HepG2 (cell line): ENCODE data around the gene CCDC88B. TPM values are rescaled to one million over a fixed set of nuclear protein-coding genes. Genes with fewer than 3 reads are reported as not detected.

ENCODE experiments used
- CBFB ChIP-seq: sonication (generic); formaldehyde crosslinking; IDR thresholded peaks from 2 replicates; pipeline ENCODE4 v1.4.0; 2020; ENCODE audit warnings: missing genetic modification reagents
- GATAD2A ChIP-seq: IDR thresholded peaks from 2 replicates; pipeline ENCODE4 v1.6.1; 2016
- HNF1B ChIP-seq: sonication (generic); formaldehyde crosslinking; IDR thresholded peaks from 2 replicates; pipeline ENCODE4 v1.5.1; 2020; ENCODE audit warnings: mild to moderate bottlenecking, moderate library complexity, missing genetic modification reagents
- HNRNPH1 ChIP-seq: fragments of 200-400 bp; formaldehyde crosslinking; optimal IDR thresholded peaks from 2 replicates; pipeline ENCODE3; 2017; ENCODE audit warnings: mild to moderate bottlenecking, low read depth, low read length
- NFE2L2 ChIP-seq: fragments of 150-350 bp; IDR thresholded peaks from 2 replicates; pipeline ENCODE4 v1.6.1; 2014; ENCODE audit warnings: low read length
- PAWR ChIP-seq: sonication (generic); formaldehyde crosslinking; IDR thresholded peaks from 2 replicates; pipeline ENCODE4 v1.4.0; 2020; ENCODE audit warnings: missing genetic modification reagents, mild to moderate bottlenecking, borderline replicate concordance
- RCOR2 ChIP-seq: IDR thresholded peaks from 2 replicates; pipeline ENCODE4 v1.6.1; 2016; ENCODE audit warnings: missing biosample characterization, missing genetic modification reagents
- RNF219 ChIP-seq: sonication (generic); formaldehyde crosslinking; IDR thresholded peaks from 2 replicates; pipeline ENCODE4 v1.5.0; 2020; ENCODE audit warnings: mild to moderate bottlenecking, missing genetic modification reagents
- SIX1 ChIP-seq: sonication (generic); formaldehyde crosslinking; IDR thresholded peaks from 2 replicates; pipeline ENCODE4 v1.4.0; 2020; ENCODE audit warnings: missing genetic modification reagents, borderline replicate concordance
- SKIL ChIP-seq: sonication (generic); formaldehyde crosslinking; IDR thresholded peaks from 2 replicates; pipeline ENCODE4 v1.8.0; 2022; ENCODE audit warnings: missing genetic modification reagents, mild to moderate bottlenecking, moderate library complexity, borderline replicate concordance
- TCF7 ChIP-seq: sonication (generic); IDR thresholded peaks from 2 replicates; pipeline ENCODE4 v1.6.1; 2016; ENCODE audit warnings: antibody characterized with exemption, low read depth
- TEF ChIP-seq: sonication (generic); formaldehyde crosslinking; IDR thresholded peaks from 2 replicates; pipeline ENCODE4 v1.5.0; 2020; ENCODE audit warnings: missing genetic modification reagents
- ZBTB37 ChIP-seq: sonication (generic); formaldehyde crosslinking; IDR thresholded peaks from 2 replicates; pipeline ENCODE4 v1.4.0; 2020; ENCODE audit warnings: mild to moderate bottlenecking, missing genetic modification reagents
- ZFP91 ChIP-seq: sonication (generic); formaldehyde crosslinking; IDR thresholded peaks from 2 replicates; pipeline ENCODE4 v1.9.0; 2022; ENCODE audit warnings: missing genetic modification reagents, mild to moderate bottlenecking, borderline replicate concordance
- ZNF12 ChIP-seq: sonication (generic); formaldehyde crosslinking; IDR thresholded peaks from 2 replicates; pipeline ENCODE4 v1.5.0; 2020; ENCODE audit warnings: missing genetic modification reagents
- ZNF274 ChIP-seq: sonication (generic); formaldehyde crosslinking; IDR thresholded peaks from 2 replicates; pipeline ENCODE4 v1.5.1; 2020; ENCODE audit warnings: mild to moderate bottlenecking, missing genetic modification reagents
- ZNF354B ChIP-seq: sonication (generic); formaldehyde crosslinking; IDR thresholded peaks from 2 replicates; pipeline ENCODE4 v1.8.0; 2022; ENCODE audit warnings: mild to moderate bottlenecking, missing genetic modification reagents
- ZSCAN21 ChIP-seq: sonication (generic); formaldehyde crosslinking; IDR thresholded peaks from 2 replicates; pipeline ENCODE4 v1.8.0; 2022; ENCODE audit warnings: mild to moderate bottlenecking, missing genetic modification reagents, moderate library complexity, borderline replicate concordance
- polyA plus RNA-seq, 8 experiments: library from polyadenylated mRNA; depleted of rRNA in 3 of 8; stranded (reverse) in 7 of 8; unstranded in 1 of 8; fragments of >200 nt; fragmentation: Illumina TruSeq in 4 of 8; extraction: Trizol in 4 of 8; gene quantifications; 2 replicates each; pipeline versions ENCODE4 v1.2.1 to v1.2.3, GENCODE V29; 2011 to 2016; ENCODE audit warnings: low read depth in 4 of 8, missing spikeins in 1 of 8, mixed read lengths in 1 of 8; ENCODE audit not compliant: insufficient read depth in 1 of 8
- total RNA-seq, 5 experiments: library from RNA; depleted of rRNA; stranded (reverse); fragments of >200 nt; fragmentation: Illumina TruSeq; extraction: Trizol; gene quantifications; 2 replicates each; pipeline ENCODE4 v1.2.3, GENCODE V29; 2016; ENCODE audit warnings: low read depth in 1 of 5

CCDC88B gene
- total and polyA plus RNA-seq, 2 of the 13 experiments (the other 11 are each of a cell fraction or from before 2014, with no cell fraction given), result 3.6 to 4.8 TPM

- TF ChIP-seq NFE2L2 (no peak), PAWR (CRISPR knock-in tag) (no peak), ZBTB37 (CRISPR knock-in tag) (no peak), HNF1B (CRISPR knock-in tag) (0 out of 2 replicates have a peak, but pooled peaks have one; percentile 38), SKIL (no peak), RNF219 (CRISPR knock-in tag) (no peak), ZNF354B (CRISPR knock-in tag) (no peak), TCF7 (no peak), ZFP91 (CRISPR knock-in tag) (no peak), ZNF274 (CRISPR knock-in tag) (no peak), HNRNPH1 (no peak), CBFB (CRISPR knock-in tag) (no peak), RCOR2 (CRISPR knock-in tag) (no peak), SIX1 (CRISPR knock-in tag) (no peak), ZNF12 (CRISPR knock-in tag) (no peak), GATAD2A (CRISPR knock-in tag) (no peak), ZSCAN21 (CRISPR knock-in tag) (no peak), TEF (CRISPR knock-in tag) (no peak)
These were observed 16.8 kb downstream of the CCDC88B start (continued) for GRCh38 chr11:64356498-64357411.
